ENCODE data around the gene RAC3. TPM values are rescaled to one million over a fixed set of nuclear protein-coding genes. Genes with fewer than 3 reads are reported as not detected.

Gene RAC3
- total RNA-seq, 1 donor from 2014 or later = 41.3 TPM

- no peak for DNase-seq (ENCODE audit: low read depth)
- Histone ChIP-seq H2AFZ (ENCODE audit: low read depth, low read length) (no peak overlapping the region), H3K27ac (ENCODE audit: low read depth, low read length) (no peak overlapping the region), H3K4me2 (ENCODE audit: low read length) (no peak overlapping the region), H3K4me1 (ENCODE audit: insufficient read depth, low read length) (peaks cover 4% of the 10 kb centered on the region), H4K20me1 (ENCODE audit: insufficient read depth, low read length) (peaks cover 19% of the 10 kb centered on the region), H3K27me3 (ENCODE audit: insufficient read depth, low read length) (no peaks in the 10 kb centered on the region), H3K9ac (ENCODE audit: low read length) (no peak overlapping the region), H3K9me3 (ENCODE audit: insufficient read depth, low read depth, low read length) (no peaks in the 10 kb centered on the region), H3K36me3 (ENCODE audit: insufficient read depth, low read length) (no peaks in the 10 kb centered on the region), H3K79me2 (ENCODE audit: insufficient read depth, low read length) (peaks cover 6% of the 10 kb centered on the region), H3K4me3 (ENCODE audit: insufficient read depth, low read depth, low read length) (no peak overlapping the region)
- Mint-ChIP-seq H3K27me3 (ENCODE audit: low read depth, unreplicated experiment) (no peaks in the 10 kb centered on the region), H3K27ac (ENCODE audit: unreplicated experiment) (no peak overlapping the region), H3K9me3 (ENCODE audit: unreplicated experiment) (no peaks in the 10 kb centered on the region), H3K4me3 (ENCODE audit: unreplicated experiment) (no peak overlapping the region), H3K36me3 (ENCODE audit: low read depth, unreplicated experiment) (no peaks in the 10 kb centered on the region), H3K4me1 (ENCODE audit: low read depth, unreplicated experiment) (no peaks in the 10 kb centered on the region)
- TF ChIP-seq, protein P1, sequence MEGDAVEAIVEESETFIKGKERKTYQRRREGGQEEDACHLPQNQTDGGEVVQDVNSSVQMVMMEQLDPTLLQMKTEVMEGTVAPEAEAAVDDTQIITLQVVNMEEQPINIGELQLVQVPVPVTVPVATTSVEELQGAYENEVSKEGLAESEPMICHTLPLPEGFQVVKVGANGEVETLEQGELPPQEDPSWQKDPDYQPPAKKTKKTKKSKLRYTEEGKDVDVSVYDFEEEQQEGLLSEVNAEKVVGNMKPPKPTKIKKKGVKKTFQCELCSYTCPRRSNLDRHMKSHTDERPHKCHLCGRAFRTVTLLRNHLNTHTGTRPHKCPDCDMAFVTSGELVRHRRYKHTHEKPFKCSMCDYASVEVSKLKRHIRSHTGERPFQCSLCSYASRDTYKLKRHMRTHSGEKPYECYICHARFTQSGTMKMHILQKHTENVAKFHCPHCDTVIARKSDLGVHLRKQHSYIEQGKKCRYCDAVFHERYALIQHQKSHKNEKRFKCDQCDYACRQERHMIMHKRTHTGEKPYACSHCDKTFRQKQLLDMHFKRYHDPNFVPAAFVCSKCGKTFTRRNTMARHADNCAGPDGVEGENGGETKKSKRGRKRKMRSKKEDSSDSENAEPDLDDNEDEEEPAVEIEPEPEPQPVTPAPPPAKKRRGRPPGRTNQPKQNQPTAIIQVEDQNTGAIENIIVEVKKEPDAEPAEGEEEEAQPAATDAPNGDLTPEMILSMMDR (IDR thresholded peaks at IDR 0.05; ENCODE audit: insufficient read depth, low read depth, low read length) = no peak
- TF ChIP-seq EZH2 (IDR thresholded peaks at IDR 0.05; ENCODE audit: insufficient read depth, low read length) = no peak
- FAIRE-seq = no peak
Measured at GRCh38 chr17:82016061-82016874, 15.2 kb upstream of the RAC3 start.

DNA sequence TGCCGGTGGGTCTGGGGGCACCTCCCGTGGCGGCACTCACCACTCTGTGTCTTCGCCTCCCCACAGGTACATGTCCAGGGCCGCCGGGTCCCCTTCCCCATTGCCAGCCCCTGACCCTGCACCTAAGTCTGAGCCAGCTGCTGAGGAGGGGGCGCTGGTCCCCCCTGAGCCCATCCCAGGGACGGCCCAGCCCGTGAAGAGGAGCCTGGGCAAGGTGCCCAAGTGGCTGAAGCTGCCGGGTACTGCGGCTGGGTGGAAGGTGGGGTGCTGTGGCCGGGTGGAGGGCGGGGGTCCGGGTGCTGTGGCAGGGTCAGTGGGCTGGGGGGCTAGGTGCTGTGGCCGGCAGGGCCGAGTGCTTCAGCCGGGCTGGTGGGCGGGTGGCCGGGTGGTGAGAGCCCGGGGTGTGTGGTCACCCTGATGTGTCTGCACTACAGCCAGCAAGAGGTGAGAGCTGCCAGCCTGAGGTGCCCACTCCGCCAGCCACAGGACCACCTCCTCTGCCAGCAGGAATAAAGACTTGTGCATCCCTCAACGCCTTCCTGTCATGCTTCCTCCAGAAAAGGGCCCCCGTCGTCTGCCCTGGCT is 14.5 kb upstream of the RAC3 start:
- no peak overlapping the region for H3K4me3 ChIP-seq (ENCODE audit: insufficient read depth, low read depth, low read length)
- no peaks in the 10 kb centered on the region for H3K36me3 Mint-ChIP-seq (ENCODE audit: low read depth, unreplicated experiment)
- FAIRE-seq = no peak
- peaks cover 11% of the 10 kb centered on the region for H3K4me1 ChIP-seq (ENCODE audit: insufficient read depth, low read length)
- no peak for DNase-seq (ENCODE audit: low read depth)
- no peaks in the 10 kb centered on the region for H3K27me3 ChIP-seq (ENCODE audit: insufficient read depth, low read length)
- peaks cover 26% of the 10 kb centered on the region for H4K20me1 ChIP-seq (ENCODE audit: insufficient read depth, low read length)
- TF ChIP-seq, protein P1 (IDR thresholded peaks at IDR 0.05; ENCODE audit: insufficient read depth, low read depth, low read length) = no peak
- no peak for TF ChIP-seq EZH2 (IDR thresholded peaks at IDR 0.05; ENCODE audit: insufficient read depth, low read length)
- no peak overlapping the region for H3K9ac ChIP-seq (ENCODE audit: low read length)
- no peak overlapping the region for H3K4me2 ChIP-seq (ENCODE audit: low read length)
- no peaks in the 10 kb centered on the region for H3K9me3 Mint-ChIP-seq (ENCODE audit: unreplicated experiment)
- no peak overlapping the region for H3K27ac ChIP-seq (ENCODE audit: low read depth, low read length)
- no peaks in the 10 kb centered on the region for H3K36me3 ChIP-seq (ENCODE audit: insufficient read depth, low read length)
- no peaks in the 10 kb centered on the region for H3K9me3 ChIP-seq (ENCODE audit: insufficient read depth, low read depth, low read length)
- no peak overlapping the region for H3K4me3 Mint-ChIP-seq (ENCODE audit: unreplicated experiment)
- peaks cover 9% of the 10 kb centered on the region for H3K79me2 ChIP-seq (ENCODE audit: insufficient read depth, low read length)
- no peaks in the 10 kb centered on the region for H3K27me3 Mint-ChIP-seq (ENCODE audit: low read depth, unreplicated experiment)
- no peak overlapping the region for H2AFZ ChIP-seq (ENCODE audit: low read depth, low read length)
- no peaks in the 10 kb centered on the region for H3K4me1 Mint-ChIP-seq (ENCODE audit: low read depth, unreplicated experiment)
- H3K27ac Mint-ChIP-seq (ENCODE audit: unreplicated experiment) = no peak overlapping the region

Data from astrocyte (in vitro differentiated cells and primary cell).